Measurements from ENCODE around the gene NEK11. TPM values are rescaled to one million over a fixed set of nuclear protein-coding genes. Genes with fewer than 3 reads are reported as not detected.
"Not testable (repeated sequence)": the region's sequence is repeated elsewhere in the genome, so short reads cannot be mapped to it uniquely, and the experiment has no call there.

NEK11 gene
- total RNA-seq, 1 donor from 2014 or later: 28.6 TPM

DNA sequence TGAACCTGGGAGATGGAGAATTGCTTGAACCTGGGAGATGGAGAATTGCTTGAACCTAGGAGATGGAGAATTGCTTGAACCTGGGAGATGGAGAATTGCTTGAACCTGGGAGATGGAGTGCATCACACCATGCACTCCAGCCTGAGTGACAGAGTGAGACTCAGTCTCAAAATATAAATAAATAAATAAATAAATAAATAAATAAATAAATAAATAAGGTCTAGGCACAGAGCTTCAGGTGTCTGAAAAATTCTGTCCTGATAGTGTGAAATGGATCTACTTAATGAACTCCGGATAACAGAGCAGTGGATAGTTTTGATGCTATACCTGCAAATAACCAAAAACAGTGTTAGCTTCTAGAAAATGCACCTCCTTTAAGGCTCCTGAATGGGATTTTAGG is 330.6 kb downstream of the NEK11 start:
- DNase-seq (ENCODE audit: low read depth): no peak

GRCh38 chr3:131360191-131360755 is 333.6 kb downstream of the NEK11 start:
- DNase-seq (ENCODE audit: low read depth): no peak

- not testable (repeated sequence) for DNase-seq (ENCODE audit: low read depth)
Measured at GRCh38 chr3:131361066-131361463, 334.4 kb downstream of the NEK11 start.

DNA sequence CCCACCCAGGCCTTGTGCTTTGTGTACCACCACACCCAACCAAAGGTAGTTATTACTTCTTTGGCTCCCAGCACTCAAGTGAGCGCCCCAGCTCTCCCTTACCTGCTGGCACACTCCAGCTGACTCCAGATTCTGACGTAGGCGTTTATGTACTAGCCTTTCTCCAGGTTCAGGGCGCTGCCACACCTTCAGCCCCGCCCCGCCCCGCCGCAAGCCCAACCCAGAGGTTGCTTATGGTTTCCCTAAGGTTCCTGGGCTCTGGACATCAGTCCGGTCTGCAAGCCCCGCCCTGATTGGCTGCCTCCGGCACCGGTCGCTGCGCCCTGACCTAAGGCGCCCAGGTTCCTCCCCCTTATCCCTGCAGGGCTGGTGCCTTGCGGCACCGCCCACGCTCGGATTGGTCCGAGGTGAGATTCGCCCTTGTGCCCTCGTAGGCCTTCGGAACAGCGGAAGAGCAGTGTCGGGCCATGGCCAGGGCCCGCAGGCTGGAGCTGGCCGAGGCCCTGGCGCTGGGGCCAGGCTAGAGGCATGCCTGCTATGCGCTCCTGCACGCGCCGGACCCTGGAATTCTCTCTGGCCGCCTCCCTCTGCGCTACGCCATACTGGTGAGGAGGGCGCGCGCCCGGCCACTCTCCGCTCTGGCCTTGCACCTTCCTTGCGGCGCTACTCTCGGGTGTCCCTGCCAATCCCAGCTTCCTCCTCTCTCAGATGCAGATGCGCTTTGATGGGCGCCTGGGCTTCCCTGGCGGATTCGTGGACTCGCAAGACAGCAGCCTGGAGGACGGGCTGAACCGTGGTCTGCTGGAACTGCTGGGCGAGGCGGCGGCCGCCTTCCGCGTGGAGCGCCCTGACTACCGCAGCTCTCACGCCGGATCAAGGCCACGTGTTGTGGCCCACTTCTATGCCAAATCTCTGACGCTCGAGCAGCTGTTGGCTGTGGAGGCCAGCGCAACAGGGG is 335.1 kb downstream of the NEK11 start:
- peak; percentile 86 for DNase-seq (ENCODE audit: low read depth)

- DNase-seq (ENCODE audit: low read depth): no peak
Measured at GRCh38 chr3:131363275-131363674, 336.6 kb downstream of the NEK11 start.

DNA sequence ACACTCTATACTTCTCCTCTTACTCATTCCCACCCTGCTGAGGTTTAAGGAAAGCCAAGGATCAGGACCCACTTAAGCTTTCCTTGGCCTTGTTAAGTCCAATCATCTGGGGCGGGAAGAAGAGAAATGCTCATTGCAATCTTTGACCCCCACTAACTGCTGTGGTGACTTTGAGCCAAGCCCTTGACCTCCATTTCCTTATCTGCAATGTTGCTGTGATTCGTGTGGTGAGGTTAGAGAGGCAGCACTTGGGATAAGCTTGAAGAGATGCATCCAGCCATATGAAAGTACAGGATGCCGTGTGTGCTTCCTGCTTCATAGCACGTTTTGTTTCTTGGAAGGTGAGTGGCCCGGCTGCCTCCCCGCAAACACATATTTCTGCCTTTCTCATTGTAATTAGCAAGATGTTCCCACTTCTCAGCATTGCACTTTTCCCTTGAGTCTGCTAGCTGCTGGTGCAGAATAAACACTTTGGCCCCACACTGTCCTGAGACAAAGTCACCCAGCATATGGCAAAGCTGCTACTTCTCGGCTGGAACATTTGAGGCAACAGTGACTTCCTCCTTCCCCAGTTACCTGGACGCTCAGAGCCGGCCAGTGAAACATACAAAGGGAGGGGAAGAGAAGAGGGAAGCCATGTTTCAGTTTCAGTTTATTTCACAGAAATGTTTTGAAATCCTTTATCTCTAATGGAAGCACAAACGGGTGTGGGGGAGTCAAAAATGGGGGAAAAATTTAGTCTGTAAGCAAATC is 344.4 kb downstream of the NEK11 start:
- no peak for DNase-seq (ENCODE audit: low read depth)

GRCh38 chr3:131371688-131372066 is 345.0 kb downstream of the NEK11 start:
- no peak for DNase-seq (ENCODE audit: low read depth)

GRCh38 chr3:131374741-131375140 is 348.1 kb downstream of the NEK11 start:
- DNase-seq (ENCODE audit: low read depth): no peak

- not testable (repeated sequence) for DNase-seq (ENCODE audit: low read depth)
Measured at GRCh38 chr3:131380821-131381444, 354.3 kb downstream of the NEK11 start.

GRCh38 chr3:131381445-131382291 is 355.0 kb downstream of the NEK11 start, which contains the start of gene NUDT16:
Gene NUDT16 (plus strand): TSS chr3:131381774. CDS start chr3:131381805, 31 bp downstream.
- peak; percentile 97 for DNase-seq (ENCODE audit: low read depth)

DNA sequence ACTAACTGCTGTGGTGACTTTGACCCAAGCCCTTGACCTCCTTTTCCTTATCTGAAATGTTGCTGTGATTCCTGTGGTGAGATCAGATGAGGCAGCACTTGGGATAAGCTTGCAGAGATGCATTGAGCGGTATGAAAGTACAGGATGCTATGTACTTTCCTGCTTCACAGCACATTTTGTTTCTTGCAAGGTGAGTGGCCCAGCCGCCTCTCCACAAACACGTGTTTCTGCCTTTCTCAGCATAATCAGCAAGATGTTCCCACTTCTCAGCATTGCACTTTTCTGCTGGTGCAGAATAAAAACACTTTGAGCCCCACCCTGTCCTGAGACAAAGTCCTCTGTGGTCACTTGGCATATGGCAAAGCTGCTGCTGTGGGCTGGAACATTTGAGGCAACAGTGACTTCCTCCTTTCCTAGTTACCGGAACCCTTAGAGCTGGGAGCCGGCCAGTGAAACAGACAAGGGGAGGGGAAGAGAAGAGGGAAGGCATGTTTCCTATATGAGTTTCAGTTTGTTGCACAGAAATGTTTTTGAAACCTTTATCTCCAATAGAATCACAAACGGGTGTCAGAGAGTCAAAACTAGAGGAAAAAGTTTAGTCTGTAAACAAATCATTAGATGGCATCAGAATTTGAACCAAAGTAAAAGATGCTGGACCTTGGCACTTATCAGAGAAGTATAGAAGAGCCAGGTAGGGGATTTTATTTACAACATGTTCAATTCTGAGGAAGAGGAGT is 359.9 kb downstream of the NEK11 start:
- peak; percentile 38 for DNase-seq (ENCODE audit: low read depth)

DNA sequence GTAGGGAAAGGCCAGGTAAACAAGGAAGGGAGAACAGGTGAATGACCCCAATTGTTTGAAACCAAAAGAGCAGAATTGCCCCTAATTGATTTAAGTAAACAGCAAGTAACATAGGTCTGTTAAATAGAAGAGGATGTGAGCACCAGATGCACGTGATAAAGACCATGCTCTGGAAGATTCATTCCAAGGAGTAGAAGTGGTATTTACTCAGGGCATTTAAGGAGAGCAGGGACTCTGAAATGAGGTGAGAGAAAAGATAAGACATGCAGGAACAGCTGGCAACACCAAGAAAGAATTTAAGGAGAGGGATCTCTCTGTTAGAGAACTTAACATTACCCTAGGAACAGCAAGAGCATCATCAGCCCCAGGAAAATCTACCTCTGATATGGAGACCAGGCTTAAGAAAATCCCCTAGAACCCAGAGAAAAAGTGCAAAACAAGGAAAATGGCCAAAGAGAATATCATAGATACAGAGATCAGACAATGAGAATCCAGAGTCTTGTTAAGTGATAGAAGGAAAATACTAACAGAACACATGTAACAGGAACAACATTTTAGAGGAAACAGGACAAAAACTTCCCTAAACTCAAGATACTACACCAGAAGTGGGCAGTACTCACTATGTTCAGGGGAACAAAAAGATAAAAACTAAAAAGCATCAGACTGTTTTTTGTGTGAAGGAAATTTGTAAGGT is 361.3 kb downstream of the NEK11 start:
- DNase-seq (ENCODE audit: low read depth): no peak

DNA sequence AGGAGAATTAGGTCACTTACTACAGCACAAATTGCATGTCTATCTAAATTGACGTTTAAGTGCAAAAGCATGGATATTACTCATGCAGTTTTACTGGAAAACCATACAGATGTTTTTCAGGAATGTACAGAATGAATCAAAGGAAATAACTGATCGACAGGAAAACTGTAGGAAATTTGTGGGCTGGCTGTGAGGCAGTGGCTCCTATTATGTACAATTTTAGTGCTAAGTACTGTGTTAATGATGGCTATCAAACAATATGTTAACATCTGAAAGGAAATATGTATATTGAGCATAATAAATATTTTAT is 361.8 kb downstream of the NEK11 start:
- DNase-seq (ENCODE audit: low read depth): no peak

GRCh38 chr3:131390331-131390730 is 363.7 kb downstream of the NEK11 start:
- DNase-seq (ENCODE audit: low read depth): no peak

DNA sequence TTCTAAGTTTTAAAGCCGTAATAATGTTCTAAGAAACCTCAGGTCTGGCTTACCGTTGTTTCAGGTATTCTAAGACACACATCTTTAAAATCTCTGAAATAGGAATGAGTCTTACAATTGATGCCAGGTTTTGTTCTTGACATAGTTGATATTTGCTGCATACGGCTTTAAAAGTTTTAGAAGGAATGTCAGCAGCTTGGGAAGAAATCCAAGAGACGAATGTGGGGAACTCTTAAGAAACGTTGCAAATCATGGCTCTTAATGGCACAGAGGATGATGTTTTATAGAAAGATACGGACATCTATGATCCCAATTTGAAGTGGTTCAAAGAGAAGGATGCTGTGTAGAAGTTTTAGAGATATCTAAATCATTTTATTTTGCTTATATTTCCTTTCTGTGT is 366.4 kb downstream of the NEK11 start:
- no peak for DNase-seq (ENCODE audit: low read depth)

GRCh38 chr3:131393868-131394267 is 367.2 kb downstream of the NEK11 start:
- DNase-seq (ENCODE audit: low read depth): peak; percentile 9

- DNase-seq (ENCODE audit: low read depth): no peak
Measured at GRCh38 chr3:131394400-131394799, 367.7 kb downstream of the NEK11 start.

GRCh38 chr3:131396170-131396569 is 369.5 kb downstream of the NEK11 start:
- no peak for DNase-seq (ENCODE audit: low read depth)

DNA sequence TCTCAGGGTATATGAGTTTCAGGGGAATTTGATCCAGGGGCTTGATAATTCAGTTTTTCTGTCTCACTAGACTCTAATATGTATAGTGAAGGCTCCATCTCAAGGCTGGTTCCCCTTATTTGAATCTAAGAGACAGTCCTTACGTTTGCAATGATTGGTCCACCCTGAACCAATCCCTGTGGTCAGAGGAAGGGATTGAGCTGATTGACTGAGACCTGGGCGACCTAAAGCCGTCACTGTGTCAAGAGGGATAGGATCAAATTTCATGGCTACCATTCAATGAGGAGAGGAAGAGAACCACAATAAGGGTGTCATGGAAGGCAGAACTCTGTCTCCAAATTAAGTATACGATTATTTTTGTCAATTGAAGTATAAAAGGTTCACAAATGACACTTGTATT is 371.2 kb downstream of the NEK11 start:
- DNase-seq (ENCODE audit: low read depth): no peak
